GM12872 (cell line): ENCODE measurements around the gene DENND11.

Experiments used
- TF ChIP-seq, protein P1 (sequence below): IDR thresholded peaks from 3 replicates; pipeline ENCODE4 v1.5.1; 2011; ENCODE audit warnings: low read depth, mild to moderate bottlenecking, low read length, moderate library complexity; ENCODE audit not compliant: insufficient read depth

DENND11 gene

DNA sequence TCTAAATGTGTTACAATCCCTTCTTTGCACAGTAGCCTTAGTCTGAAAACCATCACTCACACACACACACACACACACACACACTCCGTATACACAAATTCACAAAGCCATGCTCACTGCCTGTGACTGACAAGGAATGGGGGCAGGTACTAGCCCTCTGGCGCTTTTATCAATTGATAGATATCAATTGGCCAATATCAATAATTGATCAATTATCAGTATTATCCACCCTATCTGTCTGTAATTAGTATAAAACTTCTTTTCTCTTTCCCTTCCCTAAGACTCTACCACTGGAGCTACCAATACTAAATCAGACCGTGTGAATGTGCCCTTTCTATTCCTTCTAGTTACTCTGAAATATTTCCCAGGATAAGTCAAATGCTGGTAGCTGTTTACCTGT, 2.1 kb downstream of the DENND11 start:
- TF ChIP-seq, protein P1, sequence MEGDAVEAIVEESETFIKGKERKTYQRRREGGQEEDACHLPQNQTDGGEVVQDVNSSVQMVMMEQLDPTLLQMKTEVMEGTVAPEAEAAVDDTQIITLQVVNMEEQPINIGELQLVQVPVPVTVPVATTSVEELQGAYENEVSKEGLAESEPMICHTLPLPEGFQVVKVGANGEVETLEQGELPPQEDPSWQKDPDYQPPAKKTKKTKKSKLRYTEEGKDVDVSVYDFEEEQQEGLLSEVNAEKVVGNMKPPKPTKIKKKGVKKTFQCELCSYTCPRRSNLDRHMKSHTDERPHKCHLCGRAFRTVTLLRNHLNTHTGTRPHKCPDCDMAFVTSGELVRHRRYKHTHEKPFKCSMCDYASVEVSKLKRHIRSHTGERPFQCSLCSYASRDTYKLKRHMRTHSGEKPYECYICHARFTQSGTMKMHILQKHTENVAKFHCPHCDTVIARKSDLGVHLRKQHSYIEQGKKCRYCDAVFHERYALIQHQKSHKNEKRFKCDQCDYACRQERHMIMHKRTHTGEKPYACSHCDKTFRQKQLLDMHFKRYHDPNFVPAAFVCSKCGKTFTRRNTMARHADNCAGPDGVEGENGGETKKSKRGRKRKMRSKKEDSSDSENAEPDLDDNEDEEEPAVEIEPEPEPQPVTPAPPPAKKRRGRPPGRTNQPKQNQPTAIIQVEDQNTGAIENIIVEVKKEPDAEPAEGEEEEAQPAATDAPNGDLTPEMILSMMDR: no peak

DNA sequence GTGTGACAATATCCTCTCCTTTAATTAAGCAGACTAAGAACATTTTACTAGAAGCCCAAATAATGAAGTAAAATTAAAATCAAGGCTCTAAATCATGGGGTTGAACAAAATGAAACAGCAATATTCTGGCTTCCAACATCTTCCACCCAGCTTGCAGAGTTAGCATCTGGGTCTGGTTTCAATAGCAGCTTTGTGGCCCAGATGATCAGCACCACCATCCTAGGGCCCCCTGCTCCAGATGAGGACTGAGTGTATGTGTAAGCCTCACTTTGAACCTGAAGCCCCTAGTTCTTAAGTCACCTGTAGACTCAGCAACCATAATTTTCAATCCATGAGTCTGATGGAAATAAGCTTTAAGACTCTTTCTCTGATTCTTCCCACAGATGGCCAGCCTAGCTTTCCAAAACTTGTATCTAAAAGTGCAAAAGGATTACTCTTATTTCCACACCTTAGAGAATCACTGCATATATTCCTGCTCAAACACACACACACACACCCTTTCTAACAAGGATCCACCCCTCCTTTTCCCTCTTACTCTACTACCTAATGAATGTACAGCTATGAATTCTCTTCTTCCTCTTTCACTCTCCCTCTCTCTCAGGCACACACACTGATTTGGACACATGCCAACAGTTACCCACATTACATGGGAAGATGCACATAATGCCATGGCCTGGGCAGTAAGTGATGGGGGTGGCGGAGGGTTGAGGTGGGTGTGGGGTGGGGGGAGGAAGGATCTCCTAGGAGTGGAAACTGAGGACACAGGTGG, 3.5 kb downstream of the DENND11 start:
- TF ChIP-seq, protein P1: no peak

DNA sequence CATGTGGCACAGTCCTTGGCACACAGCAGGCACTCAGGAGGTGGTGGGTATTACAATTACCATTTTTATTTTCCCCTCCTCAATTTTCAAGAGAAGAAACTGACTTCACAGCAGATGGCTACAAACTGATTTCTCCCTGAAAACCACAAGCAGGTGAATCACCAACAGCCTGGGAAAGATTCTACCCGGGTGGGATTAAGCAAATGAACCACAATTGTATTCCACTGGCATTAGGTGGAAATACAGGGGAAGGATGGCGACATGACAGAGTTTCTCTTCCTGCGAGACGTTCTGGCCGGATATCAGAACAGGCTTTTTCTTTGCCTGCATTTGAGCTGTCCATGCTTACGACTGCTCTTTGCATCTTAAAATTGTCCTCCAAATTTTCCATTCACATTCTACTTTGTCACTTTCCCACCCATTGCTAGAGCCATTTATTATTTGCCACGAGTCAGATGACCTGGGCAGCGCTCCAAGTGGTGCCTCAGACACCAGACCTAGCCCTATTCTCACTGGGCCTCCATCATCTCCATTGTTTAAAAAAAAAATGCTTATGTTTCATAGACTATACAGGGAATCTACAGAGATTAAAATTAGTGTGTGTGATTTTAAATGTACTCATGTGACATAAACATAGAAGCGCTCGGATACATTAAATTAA, 4.6 kb downstream of the DENND11 start:
- TF ChIP-seq, protein P1: no peak

DNA sequence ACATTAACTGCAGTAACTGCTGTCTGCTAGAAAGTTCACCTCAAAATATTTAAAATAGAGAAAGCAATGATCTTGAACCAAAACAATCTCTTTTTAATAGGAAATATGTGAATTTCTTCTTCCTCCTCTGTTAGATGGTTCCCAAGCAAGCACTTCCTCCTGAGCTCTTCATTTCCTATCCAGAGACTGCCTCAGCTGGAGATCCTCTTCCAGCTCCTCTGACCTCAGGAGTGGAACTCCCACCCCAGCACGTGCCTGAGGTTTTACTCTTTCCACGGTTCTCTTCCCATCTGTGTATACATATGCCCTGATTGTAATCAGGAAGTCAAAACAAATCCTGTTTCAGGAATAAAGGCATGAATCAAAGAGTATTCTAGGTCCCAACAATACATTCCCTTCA, 5.6 kb downstream of the DENND11 start:
- TF ChIP-seq, protein P1: no peak

DNA sequence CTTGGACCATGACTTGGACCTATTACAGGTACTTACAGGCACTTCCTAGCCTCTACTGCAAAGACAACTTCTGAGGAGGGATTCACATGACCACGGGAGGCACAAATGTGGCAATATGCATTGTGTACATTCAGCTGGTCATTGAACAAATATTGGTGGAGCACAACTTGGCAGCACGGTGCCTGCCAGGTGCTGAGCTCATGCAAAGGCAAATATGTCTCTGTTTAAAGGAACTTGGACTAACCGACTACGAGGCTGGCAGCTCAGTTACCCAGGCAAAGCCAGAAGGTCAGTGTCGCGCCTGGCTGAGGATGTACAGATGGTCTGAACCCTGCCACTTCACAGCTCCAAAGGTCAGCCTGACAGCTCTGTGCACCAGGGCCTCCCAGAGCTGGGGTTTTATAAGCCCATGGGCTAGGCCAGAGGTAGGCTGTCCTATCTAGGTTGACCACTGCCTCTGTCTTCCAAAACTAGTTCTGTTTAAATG, 6.1 kb downstream of the DENND11 start:
- TF ChIP-seq, protein P1: no peak

DNA sequence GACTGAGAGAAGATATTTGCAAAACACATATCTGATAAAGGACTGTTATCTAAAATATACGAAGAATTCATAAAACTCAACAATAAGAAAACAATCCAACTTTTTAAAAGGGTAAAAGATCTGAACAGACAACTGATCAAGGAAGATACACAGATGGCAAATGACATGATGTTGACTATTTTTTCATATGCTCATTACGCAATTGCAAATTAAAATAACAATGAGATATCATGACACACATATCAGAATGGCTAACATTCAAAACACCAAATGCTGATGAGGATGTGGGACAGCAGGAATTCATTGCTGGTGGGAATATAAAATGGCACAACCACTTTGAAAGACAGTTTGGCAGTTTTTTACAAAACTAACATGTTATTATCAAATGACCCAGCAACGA, 8.9 kb downstream of the DENND11 start:
- TF ChIP-seq, protein P1: no peak

DNA sequence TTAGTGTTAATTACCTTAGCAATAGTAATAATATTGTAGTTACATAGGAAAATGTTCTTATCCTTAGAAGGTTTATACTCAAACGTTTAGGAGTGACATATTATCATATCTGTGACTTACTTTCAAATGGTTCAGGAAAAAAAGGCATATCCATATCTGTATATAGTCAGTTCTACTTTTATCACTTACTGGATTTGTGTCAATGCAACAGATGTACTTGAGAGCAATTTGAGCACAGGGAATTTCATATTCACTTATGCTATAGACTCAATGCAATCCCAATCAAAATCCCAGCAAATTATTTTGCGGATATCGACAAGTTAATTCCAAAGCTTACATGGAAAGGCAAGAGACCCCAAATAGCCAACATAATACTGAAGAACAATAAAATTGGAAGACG, 10.0 kb downstream of the DENND11 start:
- TF ChIP-seq, protein P1: no peak
